H1 (cell line): ENCODE results near the gene IGFL2. TPM values are rescaled to one million over a fixed set of nuclear protein-coding genes. Genes with fewer than 3 reads are reported as not detected.

Experiments used
- CTCF ChIA-PET: fragments of 300-600 bp; sonication (Branson Sonifier 250); formaldehyde crosslinking; loops from one replicate; lab custom pipeline; 2021; ENCODE audit not compliant: partially characterized antibody; lab: Charles Lee
- POLR2A ChIA-PET: fragments of 300-600 bp; sonication (Branson Sonifier 250); formaldehyde crosslinking; loops from one replicate; lab custom pipeline; 2021; ENCODE audit warnings: inconsistent platforms; ENCODE audit not compliant: partially characterized antibody; lab: Charles Lee
- DNase-seq, 2 experiments: peaks; one replicate each; pipeline versions ENCODE4 v3.0.0 to v3.0.0-alpha.2; 2010 to 2022; ENCODE audit warnings: low spot score in 2 of 2, low read depth in 1 of 2, mixed read lengths in 1 of 2
- FAIRE-seq: peaks from 2 replicates; lab custom pipeline; 2011; peaks lifted over from hg19 to GRCh38; lab: Jason Lieb, UNC
- H2AFZ ChIP-seq: 2 replicates; pipeline ENCODE4 v1.8.1; 2012; ENCODE audit warnings: low read length, inconsistent platforms
- H2AK5ac ChIP-seq: 2 replicates; pipeline ENCODE4 v1.6.1; 2013; ENCODE audit warnings: low read depth, low read length
- H2BK120ac ChIP-seq: replicated peaks from 2 replicates; pipeline ENCODE3; 2013; ENCODE audit warnings: low read depth, low read length, inconsistent platforms
- H2BK12ac ChIP-seq: 2 replicates; pipeline ENCODE4 v1.6.1; 2013; ENCODE audit warnings: low read depth, low read length
- H2BK15ac ChIP-seq: 2 replicates; pipeline ENCODE4 v1.6.1; 2013; ENCODE audit warnings: low read length
- H2BK20ac ChIP-seq: 2 replicates; pipeline ENCODE4 v1.6.1; 2013; ENCODE audit warnings: low read length
- H2BK5ac ChIP-seq: 2 replicates; pipeline ENCODE4 v1.6.1; 2013; ENCODE audit warnings: low read depth, low read length
- H3K14ac ChIP-seq: 2 replicates; pipeline ENCODE4 v1.6.1; 2013; ENCODE audit warnings: inconsistent platforms; ENCODE audit not compliant: insufficient read length
- H3K18ac ChIP-seq: 2 replicates; pipeline ENCODE4 v1.6.1; 2013; ENCODE audit warnings: low read length; ENCODE audit errors: extremely low read depth
- H3K23ac ChIP-seq: 2 replicates; pipeline ENCODE4 v1.6.1; 2013; ENCODE audit warnings: inconsistent platforms; ENCODE audit not compliant: insufficient read length
- H3K23me2 ChIP-seq: 2 replicates; pipeline ENCODE4 v1.6.1; 2013; ENCODE audit warnings: low read depth, low read length
- H3K27ac ChIP-seq: 2 replicates; pipeline ENCODE4 v1.6.1; 2011; ENCODE audit warnings: low read depth, low read length, inconsistent platforms
- H3K27me3 ChIP-seq, 4 experiments: replicated peaks in 1 of 4; 1 replicate in 1 of 4; 2 replicates in 3 of 4; pipeline versions ENCODE4 v1.6.1 to v1.8.1; 2011 to 2013; ENCODE audit warnings: low read length in 3 of 4, mild to moderate bottlenecking in 3 of 4, inconsistent platforms in 2 of 4, mixed read lengths in 2 of 4, moderate library complexity in 1 of 4; ENCODE audit not compliant: control insufficient read depth in 3 of 4, insufficient read depth in 3 of 4; ENCODE audit errors: extremely low read depth in 1 of 4
- H3K36me3 ChIP-seq, 4 experiments: 2 replicates each; pipeline versions ENCODE4 v1.6.1 to v1.8.1; 2011 to 2013; ENCODE audit warnings: mild to moderate bottlenecking in 4 of 4, low read length in 3 of 4, moderate library complexity in 2 of 4, control low read depth in 1 of 4, inconsistent platforms in 1 of 4; ENCODE audit not compliant: insufficient read depth in 4 of 4, control insufficient read depth in 2 of 4
- H3K4ac ChIP-seq: replicated peaks from 2 replicates; pipeline ENCODE3; 2013; ENCODE audit warnings: low read length, low read depth, mixed read lengths, inconsistent platforms; ENCODE audit not compliant: insufficient read length
- H3K4me1 ChIP-seq, 4 experiments: replicated peaks in 1 of 4; 1 replicate in 1 of 4; 2 replicates in 3 of 4; pipeline versions ENCODE4 v1.6.1 to v1.8.1; 2011 to 2013; ENCODE audit warnings: low read length in 3 of 4, inconsistent platforms in 2 of 4, mixed read lengths in 1 of 4; ENCODE audit not compliant: insufficient read depth in 4 of 4, control insufficient read depth in 3 of 4
- H3K4me2 ChIP-seq, 2 experiments: 2 replicates each; pipeline versions ENCODE4 v1.6.1 to v1.8.1; 2011 to 2013; ENCODE audit warnings: low read depth in 2 of 2, low read length in 2 of 2, control low read depth in 1 of 2, inconsistent platforms in 1 of 2, mild to moderate bottlenecking in 1 of 2; ENCODE audit not compliant: insufficient read depth in 1 of 2
- H3K4me3 ChIP-seq, 4 experiments: fragments of 200-600, 300-600 bp in 1 of 4; sonication (generic), shearing (Covaris generic), sonication (Bioruptor Twin) in 1 of 4; 2 replicates each; pipeline versions ENCODE4 v1.5.1 to v1.8.1; 2011 to 2016; ENCODE audit warnings: low read length in 4 of 4, low read depth in 3 of 4, control low read depth in 2 of 4, inconsistent platforms in 2 of 4, mild to moderate bottlenecking in 2 of 4, mixed read lengths in 1 of 4, moderate library complexity in 1 of 4; ENCODE audit not compliant: insufficient read depth in 2 of 4; ENCODE audit errors: extremely low read depth in 1 of 4
- H3K56ac ChIP-seq: replicated peaks from 2 replicates; pipeline ENCODE3; 2013; ENCODE audit warnings: low read depth, mild to moderate bottlenecking, mixed read lengths, low read length, inconsistent platforms; ENCODE audit not compliant: insufficient read length
- H3K79me1 ChIP-seq: 2 replicates; pipeline ENCODE4 v1.6.1; 2013; ENCODE audit warnings: low read depth, low read length, control low read depth
- H3K79me2 ChIP-seq, 2 experiments: 2 replicates each; pipeline versions ENCODE4 v1.6.1 to v1.8.1; 2012 to 2013; ENCODE audit warnings: low read length in 2 of 2, mild to moderate bottlenecking in 2 of 2, inconsistent platforms in 1 of 2; ENCODE audit not compliant: insufficient read depth in 2 of 2, control insufficient read depth in 1 of 2
- H3K9ac ChIP-seq, 4 experiments: replicated peaks in 1 of 4; 1 replicate in 1 of 4; 2 replicates in 3 of 4; pipeline versions ENCODE4 v1.6.1 to v1.8.1; 2011 to 2013; ENCODE audit warnings: low read depth in 3 of 4, low read length in 3 of 4, control low read depth in 2 of 4, mild to moderate bottlenecking in 2 of 4, moderate library complexity in 2 of 4, inconsistent platforms in 1 of 4; ENCODE audit errors: extremely low read depth in 1 of 4
- H3K9me3 ChIP-seq, 2 experiments: 2 replicates each; pipeline versions ENCODE4 v1.6.1 to v1.8.1; 2012 to 2013; ENCODE audit warnings: mild to moderate bottlenecking in 2 of 2, moderate library complexity in 2 of 2, control low read depth in 1 of 2, inconsistent platforms in 1 of 2, low read depth in 1 of 2, low read length in 1 of 2, mixed read lengths in 1 of 2; ENCODE audit not compliant: insufficient read depth in 2 of 2
- H4K20me1 ChIP-seq, 2 experiments: replicated peaks in 1 of 2; 2 replicates each; pipeline versions ENCODE3 to v1.8.1; 2011 to 2013; ENCODE audit warnings: inconsistent platforms in 2 of 2, low read length in 2 of 2, mild to moderate bottlenecking in 1 of 2; ENCODE audit not compliant: insufficient read depth in 2 of 2, control insufficient read depth in 1 of 2
- H4K5ac ChIP-seq: 2 replicates; pipeline ENCODE4 v1.6.1; 2013; ENCODE audit warnings: low read length, low read depth, mixed read lengths, inconsistent platforms; ENCODE audit not compliant: insufficient read length
- H4K8ac ChIP-seq: 2 replicates; pipeline ENCODE4 v1.8.0; 2013; ENCODE audit warnings: mild to moderate bottlenecking, moderate library complexity, low read length, inconsistent platforms; ENCODE audit not compliant: insufficient read depth; ENCODE audit errors: extremely low read depth
- H4K91ac ChIP-seq: replicated peaks from 2 replicates; pipeline ENCODE3; 2013; ENCODE audit warnings: low read length, mixed read lengths, inconsistent platforms; ENCODE audit not compliant: insufficient read length
- CHD2 ChIP-seq: IDR thresholded peaks from 2 replicates; pipeline ENCODE4 v1.6.1; 2012; ENCODE audit warnings: low read length, improper control_type of control experiment
- CREB1 ChIP-seq: IDR thresholded peaks from 2 replicates; pipeline ENCODE4 v1.6.1; 2012; ENCODE audit warnings: inconsistent platforms
- CTCF ChIP-seq, 3 experiments: IDR thresholded peaks; 1 replicate in 2 of 3; 2 replicates in 1 of 3; pipeline versions ENCODE4 v1.5.1 to v1.6.1; 2011; ENCODE audit warnings: low read length in 3 of 3, mild to moderate bottlenecking in 3 of 3, inconsistent platforms in 2 of 3, low read depth in 1 of 3, moderate library complexity in 1 of 3; ENCODE audit not compliant: insufficient read depth in 1 of 3; ENCODE audit errors: control extremely low read depth in 1 of 3
- JUN ChIP-seq: IDR thresholded peaks from 2 replicates; pipeline ENCODE4 v1.6.1; 2011; ENCODE audit warnings: low read depth, mild to moderate bottlenecking, improper control_type of control experiment, low read length
- KDM1A ChIP-seq: fragments of 200-600, 300-600 bp; sonication (generic); IDR thresholded peaks from 2 replicates; pipeline ENCODE4 v1.7.1; 2016; ENCODE audit warnings: mild to moderate bottlenecking, low read length, borderline replicate concordance
- MAFK ChIP-seq: IDR thresholded peaks from 2 replicates; pipeline ENCODE4 v1.6.1; 2012; ENCODE audit warnings: low read depth, mild to moderate bottlenecking, improper control_type of control experiment, low read length
- SAP30 ChIP-seq: fragments of 300-600 bp; sonication (generic); IDR thresholded peaks from 2 replicates; pipeline ENCODE4 v1.7.1; 2012; ENCODE audit warnings: low read length, moderate library complexity, mild to moderate bottlenecking, inconsistent platforms; ENCODE audit not compliant: insufficient read depth, insufficient replicate concordance
- SIRT6 ChIP-seq: IDR thresholded peaks from one replicate; pipeline ENCODE4 v1.7.1; 2012; ENCODE audit warnings: low read length, inconsistent platforms
- TAF1 ChIP-seq: IDR thresholded peaks from 2 replicates; pipeline ENCODE4 v1.6.1; 2011; ENCODE audit warnings: mild to moderate bottlenecking, low read depth, low read length
- TAF7 ChIP-seq: optimal IDR thresholded peaks from 2 replicates; pipeline ENCODE3; 2011; ENCODE audit warnings: low read depth, mild to moderate bottlenecking, inconsistent platforms, low read length, moderate library complexity, borderline replicate concordance
- WGBS, 2 experiments: shearing (Covaris generic) in 1 of 2; methylation state at CpG; one replicate each; pipeline versions ENCODE4 v1.1.6 to v1.1.7; 2013 to 2015; ENCODE audit warnings: low lambda C conversion rate in 2 of 2, mixed read lengths in 2 of 2, inconsistent platforms in 1 of 2, low coverage in 1 of 2, missing lambda C conversion rate in 1 of 2; ENCODE audit not compliant: insufficient replicate concordance in 2 of 2, insufficient coverage in 1 of 2, insufficient read length in 1 of 2; ENCODE audit errors: extremely low coverage in 1 of 2, missing lambda C conversion rate in 1 of 2; 5-methylcytosine and 5-hydroxymethylcytosine counted together
- polyA plus RNA-seq, 7 experiments: library from polyadenylated mRNA; depleted of rRNA in 3 of 7; stranded (reverse) in 5 of 7; unstranded in 2 of 7; fragments of >200 nt in 5 of 7; fragments of 200-250 nt in 2 of 7; gene quantifications; 1 replicate in 5 of 7; 2 replicates in 1 of 7; 4 replicates in 1 of 7; pipeline versions ENCODE4 v1.2.1 to v1.2.3, GENCODE V29; 2011 to 2013; ENCODE audit warnings: missing spikeins in 2 of 7, mixed read lengths in 2 of 7
- total RNA-seq: library from RNA; stranded (reverse); fragmentation: NEBNext Ultra II Directional; extraction: Animal tissue kit (Norgen Biotek cat#: 25700); gene quantifications from 2 replicates; pipeline ENCODE4 v1.2.1, GENCODE V29; 2021

IGFL2 gene
- total and polyA plus RNA-seq, 2 of the 8 experiments (the other 6 are each of a cell fraction or from before 2014, with no cell fraction given), result not detected

GRCh38 chr19:46133101-46133627 is 14.9 kb upstream of the IGFL2 start:
- CTCF ChIA-PET, result interaction anchor here (0.9 to 1.4 kb wide), 2 partner anchors 71 to 1415 kb away, joined by 3 read pairs; no protein-coding TSS in a partner anchor
- H2BK20ac ChIP-seq, result peak overlapping the region; percentile 94; the same call in 1 of the 2 replicates
- H3K4me1 ChIP-seq, result peaks cover 5 to 18% (median 8%) of the 10 kb centered on the region in 4 experiments
- H3K4me2 ChIP-seq, result peak overlapping the region; percentile 71 to 88
- H3K23ac ChIP-seq, result no peak overlapping the region
- no peak overlapping the region for H2AFZ ChIP-seq
- H4K8ac ChIP-seq, result peak overlapping the region; percentile 95
- POLR2A ChIA-PET, result interaction anchor here (0.6 to 2.8 kb wide), 31 partner anchors 9 to 231 kb away, joined by 3 to 18 read pairs (median 5); partner anchors contain the start of genes IGFL2, IGFL3 and MYPOP
- H3K4me3 ChIP-seq, result peak overlapping the region; percentile 0 to 56 (median 34); a peak in 6 of 8 replicates
- peak overlapping the region; percentile 100 for H2AK5ac ChIP-seq
- H3K23me2 ChIP-seq, result no peaks in the 10 kb centered on the region; the same call in none of the 2 replicates
- 34% methylated on average over 6 of the region's 6 CpGs; no CpG with 5 or more reads in 1 of the 2 experiments for WGBS, 2 experiments
- peak overlapping the region; percentile 100 for H2BK12ac ChIP-seq
- H3K79me2 ChIP-seq, result no peaks in the 10 kb centered on the region
- peak overlapping the region; percentile 98 for H4K91ac ChIP-seq
- FAIRE-seq, result peak; percentile 100
- peak overlapping the region; percentile 42 for H3K14ac ChIP-seq
- peak overlapping the region; percentile 98 for H3K18ac ChIP-seq
- H2BK15ac ChIP-seq, result no peak overlapping the region
- H2BK5ac ChIP-seq, result peak overlapping the region; percentile 99
- peak; percentile 53 to 57 for DNase-seq
- peak overlapping the region; percentile 69 to 98 (median 80) for H3K9ac ChIP-seq
- peak overlapping the region; percentile 37 for H3K4ac ChIP-seq
- H3K27ac ChIP-seq, result peak overlapping the region; percentile 98
- no peaks in the 10 kb centered on the region for H3K36me3 ChIP-seq
- H3K56ac ChIP-seq, result no peak overlapping the region
- H3K27me3 ChIP-seq, result no peaks in the 10 kb centered on the region; a peak in 1 of 7 replicates
- H3K79me1 ChIP-seq, result no peaks in the 10 kb centered on the region
- H3K9me3 ChIP-seq, result peaks cover 0 to 5% of the 10 kb centered on the region in 2 experiments; a peak in 1 of 4 replicates
- H2BK120ac ChIP-seq, result peak overlapping the region; percentile 76
- H4K20me1 ChIP-seq, result no peaks in the 10 kb centered on the region
- H4K5ac ChIP-seq, result peak overlapping the region; percentile 2
- TF ChIP-seq SAP30, result no peak
- TF ChIP-seq KDM1A, result no peak
- TF ChIP-seq CTCF (IDR thresholded peaks at IDR 0.05; ENCODE audit: control extremely low read depth in 1 of 3, insufficient read depth in 1 of 3, low read depth in 1 of 3, low read length in 3 of 3), result no peak
- peak; percentile 13; the same call in 1 of the 2 replicates for TF ChIP-seq CREB1
- no peak for TF ChIP-seq SIRT6
- TF ChIP-seq TAF1, result peak; percentile 89
- TF ChIP-seq CHD2, result peak; percentile 26; the same call in 1 of the 2 replicates
- TF ChIP-seq TAF7, result peak; percentile 28
- peak; percentile 50 for TF ChIP-seq MAFK
- peak; percentile 88 for TF ChIP-seq JUN
